AG04449 (cell line): ENCODE data around the gene CMBL.

Experiments
- CTCF ChIA-PET: fragments of 350-600 bp; formaldehyde crosslinking; extraction: SDS; loops from one replicate; lab custom pipeline; 2021; ENCODE audit warnings: antibody characterized with exemption; lab: Yijun Ruan, JAX
- POLR2A ChIA-PET: fragments of 400-600, 350-600 bp; formaldehyde crosslinking; extraction: SDS; loops from one replicate; lab custom pipeline; 2020; ENCODE audit warnings: antibody characterized with exemption, inconsistent platforms; lab: Yijun Ruan, JAX
- DNase-seq: peaks from one replicate; pipeline ENCODE4 v3.0.0-alpha.2; 2010; ENCODE audit warnings: low read depth, low spot score
- H3K4me3 ChIP-seq: 2 replicates; pipeline ENCODE4 v1.5.1; 2011; ENCODE audit warnings: low read depth, mild to moderate bottlenecking, control low read depth, low read length
- TF ChIP-seq, protein P1 (sequence below): IDR thresholded peaks from one replicate; pipeline ENCODE4 v1.5.1; 2011; ENCODE audit warnings: mild to moderate bottlenecking, moderate library complexity, low read length, control low read depth, inconsistent platforms; ENCODE audit not compliant: insufficient read depth; ENCODE audit errors: missing control alignments

CMBL gene

GRCh38 chr5:10307206-10308148, at the start of gene CMBL:
Gene CMBL (minus strand): TSS chr5:10307902. CDS start chr5:10290762, 17,140 bp downstream.
- CTCF ChIA-PET: interaction anchor here (0.9 to 2.0 kb wide), 3 partner anchors 12 to 383 kb away, joined by 3 to 7 read pairs (median 5); no protein-coding TSS in a partner anchor
- no peak for DNase-seq
- H3K4me3 ChIP-seq: peak within 1 kb of the TSS; percentile 70
- TF ChIP-seq, protein P1, sequence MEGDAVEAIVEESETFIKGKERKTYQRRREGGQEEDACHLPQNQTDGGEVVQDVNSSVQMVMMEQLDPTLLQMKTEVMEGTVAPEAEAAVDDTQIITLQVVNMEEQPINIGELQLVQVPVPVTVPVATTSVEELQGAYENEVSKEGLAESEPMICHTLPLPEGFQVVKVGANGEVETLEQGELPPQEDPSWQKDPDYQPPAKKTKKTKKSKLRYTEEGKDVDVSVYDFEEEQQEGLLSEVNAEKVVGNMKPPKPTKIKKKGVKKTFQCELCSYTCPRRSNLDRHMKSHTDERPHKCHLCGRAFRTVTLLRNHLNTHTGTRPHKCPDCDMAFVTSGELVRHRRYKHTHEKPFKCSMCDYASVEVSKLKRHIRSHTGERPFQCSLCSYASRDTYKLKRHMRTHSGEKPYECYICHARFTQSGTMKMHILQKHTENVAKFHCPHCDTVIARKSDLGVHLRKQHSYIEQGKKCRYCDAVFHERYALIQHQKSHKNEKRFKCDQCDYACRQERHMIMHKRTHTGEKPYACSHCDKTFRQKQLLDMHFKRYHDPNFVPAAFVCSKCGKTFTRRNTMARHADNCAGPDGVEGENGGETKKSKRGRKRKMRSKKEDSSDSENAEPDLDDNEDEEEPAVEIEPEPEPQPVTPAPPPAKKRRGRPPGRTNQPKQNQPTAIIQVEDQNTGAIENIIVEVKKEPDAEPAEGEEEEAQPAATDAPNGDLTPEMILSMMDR: no peak
- POLR2A ChIA-PET: no interaction called here

DNA sequence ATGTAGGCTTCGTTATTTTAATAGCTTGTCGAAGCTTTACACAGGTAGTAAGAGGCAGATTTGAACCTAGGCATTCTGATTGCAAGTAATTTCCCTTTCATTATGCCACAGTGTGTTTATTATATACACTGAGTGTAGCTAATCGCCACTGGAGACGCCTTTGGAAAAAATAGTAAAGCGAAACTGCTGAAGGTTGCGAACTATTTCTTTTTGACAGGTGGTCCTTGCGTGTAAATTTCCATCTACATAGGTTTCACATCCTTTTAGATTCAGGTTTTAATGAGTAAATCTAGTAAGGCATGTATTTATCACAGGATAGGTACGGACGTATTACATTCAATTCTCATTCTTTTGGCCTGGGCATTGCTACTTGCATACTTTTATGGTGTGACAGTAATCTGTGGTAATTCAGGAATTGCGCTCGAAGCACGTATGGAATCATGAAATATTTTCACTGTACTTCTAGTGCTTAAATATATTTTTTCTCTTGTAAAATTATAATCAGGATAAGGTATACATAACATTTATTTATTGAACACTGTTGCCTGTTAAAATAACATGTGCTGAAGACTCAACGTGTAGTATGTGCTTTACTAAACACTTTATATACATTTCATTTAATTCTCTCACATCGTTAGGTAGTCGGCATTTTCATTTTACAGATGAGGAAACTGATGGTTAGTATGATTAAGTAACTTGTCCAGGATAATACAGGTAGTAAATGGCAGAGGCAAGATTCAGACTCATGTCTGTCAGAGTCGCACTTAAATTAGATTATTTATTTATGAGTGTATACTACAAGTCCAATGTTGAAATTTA, 47.6 kb upstream of the CMBL start:
- DNase-seq: peak; percentile 74

GRCh38 chr5:10354048-10354872, 46.6 kb upstream of the CMBL start:
- DNase-seq: no peak
- CTCF ChIA-PET: interaction anchor here (1.4 to 1.5 kb wide), 2 partner anchors 70 to 71 kb away, joined by 5 to 9 read pairs; no protein-coding TSS in a partner anchor
- H3K4me3 ChIP-seq: peak overlapping the region; percentile 80
- POLR2A ChIA-PET: interaction anchor here (0.7 to 1.3 kb wide), 8 partner anchors 11 to 67 kb away, joined by 3 to 10 read pairs (median 3); no protein-coding TSS in a partner anchor
- TF ChIP-seq, protein P1: no peak

More for the DNA sequence above, 47.6 kb upstream of the CMBL start:
- POLR2A ChIA-PET: no interaction called here
- CTCF ChIA-PET: interaction anchor here (1.4 kb wide), 1 partner anchor 71 kb away, joined by 5 read pairs; no protein-coding TSS in a partner anchor
- H3K4me3 ChIP-seq: peak overlapping the region; percentile 80
- TF ChIP-seq, protein P1: no peak

GRCh38 chr5:10353241-10354047, 45.7 kb upstream of the CMBL start, which contains the start of gene MARCHF6:
Gene MARCHF6 (plus strand): TSS chr5:10353695. CDS start chr5:10353899, 204 bp downstream.
- POLR2A ChIA-PET: interaction anchor here (0.8 to 1.3 kb wide), 10 partner anchors 10 to 103 kb away, joined by 3 to 10 read pairs (median 3); partner anchors contain the start of genes ATPSCKMT and CCT5
- TF ChIP-seq, protein P1: no peak
- CTCF ChIA-PET: interaction anchor here (1.5 kb wide), 1 partner anchor 70 kb away, joined by 9 read pairs; no protein-coding TSS in a partner anchor
- DNase-seq: no peak
- H3K4me3 ChIP-seq: peak within 1 kb of the TSS; percentile 80
